ENCODE data around the gene RFWD3. TPM values are rescaled to one million over a fixed set of nuclear protein-coding genes. Genes with fewer than 3 reads are reported as not detected.
A peak's percentile ranks its signal among the peaks of the same experiment; 100 is the strongest.

Gene RFWD3
- total and polyA plus RNA-seq, 8 donors = 4.1 to 65.6 (median 12.5) TPM

DNA sequence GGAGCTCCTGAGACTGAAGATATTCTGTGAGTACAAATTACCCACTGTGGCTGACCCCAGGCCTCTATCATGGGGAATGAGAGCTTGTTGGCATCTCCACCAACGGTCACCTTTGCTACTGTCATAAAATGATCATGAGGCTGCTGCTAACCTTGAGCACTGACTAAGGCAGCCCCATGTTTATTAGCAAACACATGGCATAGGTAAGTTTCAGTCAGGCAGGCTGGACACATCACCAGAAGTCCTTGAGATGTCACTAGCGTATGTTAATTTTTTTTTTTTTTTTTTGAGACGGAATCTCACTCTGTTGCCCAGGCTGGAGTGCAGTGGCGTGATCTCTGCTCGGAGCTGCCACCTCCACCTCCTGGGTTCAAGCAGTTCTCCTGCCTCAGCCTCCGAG, 58.3 kb downstream of the RFWD3 start:
- H3K9me3 ChIP-seq = no peaks in the 10 kb centered on the region
- intact Hi-C loops (cut with DNase I; ENCODE audit: low total_unique reads) = no loop called here
- H3K36me3 ChIP-seq = no peaks in the 10 kb centered on the region
- H3K4me1 ChIP-seq = peaks cover 19 to 35% (median 32%) of the 10 kb centered on the region in 4 donors
- TF ChIP-seq, protein P1, sequence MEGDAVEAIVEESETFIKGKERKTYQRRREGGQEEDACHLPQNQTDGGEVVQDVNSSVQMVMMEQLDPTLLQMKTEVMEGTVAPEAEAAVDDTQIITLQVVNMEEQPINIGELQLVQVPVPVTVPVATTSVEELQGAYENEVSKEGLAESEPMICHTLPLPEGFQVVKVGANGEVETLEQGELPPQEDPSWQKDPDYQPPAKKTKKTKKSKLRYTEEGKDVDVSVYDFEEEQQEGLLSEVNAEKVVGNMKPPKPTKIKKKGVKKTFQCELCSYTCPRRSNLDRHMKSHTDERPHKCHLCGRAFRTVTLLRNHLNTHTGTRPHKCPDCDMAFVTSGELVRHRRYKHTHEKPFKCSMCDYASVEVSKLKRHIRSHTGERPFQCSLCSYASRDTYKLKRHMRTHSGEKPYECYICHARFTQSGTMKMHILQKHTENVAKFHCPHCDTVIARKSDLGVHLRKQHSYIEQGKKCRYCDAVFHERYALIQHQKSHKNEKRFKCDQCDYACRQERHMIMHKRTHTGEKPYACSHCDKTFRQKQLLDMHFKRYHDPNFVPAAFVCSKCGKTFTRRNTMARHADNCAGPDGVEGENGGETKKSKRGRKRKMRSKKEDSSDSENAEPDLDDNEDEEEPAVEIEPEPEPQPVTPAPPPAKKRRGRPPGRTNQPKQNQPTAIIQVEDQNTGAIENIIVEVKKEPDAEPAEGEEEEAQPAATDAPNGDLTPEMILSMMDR (IDR thresholded peaks at IDR 0.05) = no peak
- TF ChIP-seq POLR2A (IDR thresholded peaks at IDR 0.05) = no peak
- no peak for TF ChIP-seq POLR2AphosphoS5 (IDR thresholded peaks at IDR 0.05)
- no peak for TF ChIP-seq EP300 (IDR thresholded peaks at IDR 0.05)
- DNase-seq = no peak
- H3K27me3 ChIP-seq = no peaks in the 10 kb centered on the region
- H3K4me3 ChIP-seq = no peak overlapping the region
- no peak overlapping the region for H3K27ac ChIP-seq
- WGBS, 5 donors = 78 to 87% (median 80%) methylated on average over 5 to 6 of the region's 6 CpGs

DNA sequence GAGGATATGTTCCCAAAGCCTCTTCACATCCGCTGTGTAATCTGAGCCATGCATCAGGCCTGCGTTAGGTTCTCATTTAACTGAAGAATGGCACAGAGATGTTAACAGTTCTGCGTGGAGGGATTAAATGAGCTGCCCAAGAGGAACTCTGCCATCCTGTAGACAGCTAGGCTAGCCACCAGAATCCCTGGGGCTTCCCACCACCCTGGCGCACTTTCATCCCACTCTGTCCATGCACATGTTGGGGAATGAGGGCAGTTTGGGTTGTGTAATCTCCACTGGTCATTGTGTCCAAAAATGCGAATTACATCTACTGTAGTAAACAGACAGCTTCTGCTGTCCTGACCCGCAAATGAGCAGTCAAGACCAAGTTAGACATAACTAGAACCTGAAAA, 58.7 kb downstream of the RFWD3 start:
- peak in 1 of 2 donors; percentile 23 for DNase-seq
- 75 to 87% (median 80%) methylated on average over 5 to 6 of the region's 6 CpGs for WGBS, 5 donors

DNA sequence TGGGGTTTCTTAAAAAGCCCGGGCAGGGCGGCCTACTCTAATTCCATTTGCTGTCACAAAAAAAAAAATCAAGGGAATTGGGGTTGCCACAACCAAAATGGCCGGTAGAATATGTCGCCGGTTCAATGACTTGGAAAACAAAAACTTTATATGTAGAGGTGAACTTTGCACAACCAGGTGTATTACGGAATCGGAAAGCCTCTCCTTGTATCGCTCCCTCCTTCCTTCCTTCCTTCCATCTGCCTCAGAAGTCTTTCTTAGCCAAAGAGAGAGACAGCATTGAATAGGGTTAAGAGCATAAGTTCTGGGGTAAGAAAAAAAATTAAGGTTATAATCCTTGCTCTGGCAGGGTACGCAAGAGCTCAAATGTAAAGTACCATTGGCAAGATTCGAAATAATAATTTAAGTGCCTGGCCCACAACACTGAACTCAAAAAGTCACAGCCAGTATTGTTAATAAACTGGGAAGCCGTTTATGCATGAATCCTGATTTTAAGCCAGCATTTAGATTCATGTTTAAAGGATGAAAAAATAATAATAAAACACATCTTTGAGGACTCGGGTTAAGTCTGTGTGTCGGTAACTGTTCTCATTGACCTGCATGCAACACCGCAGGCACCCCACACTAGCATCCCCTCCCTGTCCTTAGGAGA, 59.2 kb downstream of the RFWD3 start:
- Histone ChIP-seq H3K27ac (peak overlapping the region; percentile 93 to 100 (median 97)), H3K36me3 (no peaks in the 10 kb centered on the region), H3K4me3 (peak overlapping the region; percentile 82 to 94 (median 90)), H3K9me3 (no peaks in the 10 kb centered on the region), H3K27me3 (no peaks in the 10 kb centered on the region), H3K4me1 (peaks cover 20 to 44% (median 38%) of the 10 kb centered on the region in 4 donors)
- intact Hi-C loops (cut with DNase I; ENCODE audit: low total_unique reads) = no loop called here
- TF ChIP-seq POLR2AphosphoS5 (IDR thresholded peaks at IDR 0.05) (no peak), EP300 (IDR thresholded peaks at IDR 0.05) (no peak), POLR2A (IDR thresholded peaks at IDR 0.05) (no peak)
- TF ChIP-seq, protein P1 (IDR thresholded peaks at IDR 0.05) = no peak
- WGBS, 5 donors = 19 to 22% (median 19%) methylated on average over 14 of the region's 14 CpGs
- no peak for DNase-seq

More for the DNA sequence above, 58.7 kb downstream of the RFWD3 start:
- Histone ChIP-seq H3K4me1 (peaks cover 19 to 39% (median 35%) of the 10 kb centered on the region in 4 donors), H3K9me3 (no peaks in the 10 kb centered on the region), H3K27ac (peak overlapping the region in 4 of 5 donors; percentile 93 to 98 (median 96)), H3K36me3 (no peaks in the 10 kb centered on the region), H3K27me3 (no peaks in the 10 kb centered on the region), H3K4me3 (no peak overlapping the region)
- intact Hi-C loops (cut with DNase I; ENCODE audit: low total_unique reads) = no loop called here
- TF ChIP-seq EP300 (IDR thresholded peaks at IDR 0.05) (no peak), POLR2AphosphoS5 (IDR thresholded peaks at IDR 0.05) (no peak), POLR2A (IDR thresholded peaks at IDR 0.05) (no peak)
- TF ChIP-seq, protein P1 (IDR thresholded peaks at IDR 0.05) = no peak

DNA sequence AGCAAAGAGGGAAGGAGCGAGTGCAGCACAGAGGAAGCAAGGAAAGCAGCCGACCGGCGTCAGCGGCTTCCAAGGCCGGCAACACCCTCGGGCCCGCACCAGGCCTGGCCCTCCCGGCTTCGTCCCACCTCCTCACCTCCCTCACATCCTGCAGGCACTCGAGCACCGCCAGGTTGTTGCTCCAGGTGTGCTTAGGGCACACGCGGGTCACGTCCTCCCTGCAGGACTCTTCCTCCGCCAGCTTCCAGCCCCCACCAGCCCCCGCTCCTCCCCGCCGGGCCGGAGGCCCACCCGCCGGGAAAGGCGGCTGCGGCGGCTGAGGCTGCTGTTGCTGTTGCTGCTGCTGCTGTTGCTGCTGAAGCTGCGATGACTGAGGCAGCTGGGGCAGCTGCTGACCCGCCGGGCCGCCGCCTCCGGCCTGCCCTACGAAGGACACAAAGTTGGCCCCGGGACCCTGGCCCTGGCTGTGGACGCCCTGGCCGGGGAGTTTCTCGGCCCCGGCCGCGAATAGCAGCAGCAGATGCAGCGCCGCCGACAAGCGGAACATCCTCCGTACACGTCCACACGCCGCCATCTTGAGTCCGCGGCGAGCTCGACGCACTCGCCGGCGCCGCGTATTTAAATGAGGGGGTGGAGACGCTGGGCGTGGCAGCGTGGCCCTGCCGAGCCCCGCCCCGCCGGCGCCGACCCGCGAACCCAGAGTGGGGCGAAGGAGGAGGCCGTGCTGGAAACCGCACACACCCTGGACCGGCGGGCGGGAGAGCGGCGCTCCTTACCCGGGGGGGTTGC, 60.0 kb downstream of the RFWD3 start, which contains the start of gene GLG1:
Gene GLG1 (minus strand): TSS at position 594 of the 789 bp plus-strand sequence. CDS start 20 bp downstream, at position 574.
- H3K4me3 ChIP-seq = peak within 1 kb of the TSS; percentile 82 to 94 (median 90)
- DNase-seq = peak; percentile 93 to 98
- intact Hi-C loops (cut with DNase I; ENCODE audit: low total_unique reads) = no loop called here
- H3K4me1 ChIP-seq = peaks cover 23 to 51% (median 46%) of the 10 kb centered on the region in 4 donors
- no peaks in the 10 kb centered on the region for H3K27me3 ChIP-seq
- no peaks in the 10 kb centered on the region for H3K9me3 ChIP-seq
- no peaks in the 10 kb centered on the region for H3K36me3 ChIP-seq
- TF ChIP-seq POLR2AphosphoS5 (IDR thresholded peaks at IDR 0.05) = peak; percentile 63 to 97 (median 91)
- TF ChIP-seq EP300 (IDR thresholded peaks at IDR 0.05) = no peak
- TF ChIP-seq, protein P1 (IDR thresholded peaks at IDR 0.05) = peak in 1 of 7 experiments; percentile 4
- TF ChIP-seq POLR2A (IDR thresholded peaks at IDR 0.05) = peak in 1 of 4 donors; percentile 78
- peak within 1 kb of the TSS; percentile 93 to 100 (median 97) for H3K27ac ChIP-seq
- WGBS, 5 donors = 0 to 2% (median 1%) methylated on average over 30 to 77 of the region's 77 CpGs

Data from stomach (tissue), 9 donors.